Esophagus squamous epithelium (tissue), 5 donors: Measurements from ENCODE around the gene RNASE11. TPM values are rescaled to one million over a fixed set of nuclear protein-coding genes. Genes with fewer than 3 reads are reported as not detected.
"Not testable (repeated sequence)": the region's sequence is repeated elsewhere in the genome, so short reads cannot be mapped to it uniquely, and the experiment has no call there.

Source experiments
- DNase-seq: peaks from one replicate; lab custom pipeline; 2025; lab: John Stamatoyannopoulos, UW
- H3K27ac ChIP-seq, 4 donors: fragments of 200-600 bp; sonication (generic); one replicate each; pipeline ENCODE4 v1.5.1; 2016 to 2019; ENCODE audit warnings: mild to moderate bottlenecking in 1 of 4
- H3K27me3 ChIP-seq, 4 donors: fragments of 200-600 bp; sonication (generic); 1 replicate in 3 of 4; 2 replicates in 1 of 4; pipeline versions ENCODE4 v1.5.1 to v1.6.0; 2017 to 2021; ENCODE audit warnings: antibody characterized with exemption in 1 of 4
- H3K36me3 ChIP-seq, 3 donors: fragments of 200-600 bp; sonication (generic); one replicate each; pipeline ENCODE4 v1.5.1; 2016 to 2019
- H3K4me1 ChIP-seq, 3 donors: fragments of 200-600 bp; sonication (generic); one replicate each; pipeline ENCODE4 v1.5.1; 2017 to 2019
- H3K4me3 ChIP-seq, 4 donors: fragments of 200-600 bp; sonication (generic); 1 replicate in 3 of 4; 2 replicates in 1 of 4; pipeline ENCODE4 v1.5.1; 2016 to 2019; ENCODE audit warnings: mild to moderate bottlenecking in 2 of 4, moderate library complexity in 1 of 4
- H3K9me3 ChIP-seq, 3 donors: fragments of 200-600 bp; sonication (generic); one replicate each; pipeline ENCODE4 v1.5.1; 2016 to 2019
- CTCF ChIP-seq, 6 experiments: fragments of 450-650 bp in 4 of 6; fragments of 200-600 bp in 2 of 6; sonication (generic) in 2 of 6; IDR thresholded peaks; one replicate each; pipeline ENCODE4 v1.5.1; 2016 to 2019; ENCODE audit warnings: antibody characterized with exemption in 6 of 6, mild to moderate bottlenecking in 4 of 6, moderate library complexity in 4 of 6
- POLR2A ChIP-seq, 4 donors: fragments of 450-650 bp; IDR thresholded peaks; one replicate each; pipeline ENCODE4 v1.6.1; 2017; ENCODE audit warnings: antibody characterized with exemption in 4 of 4, mild to moderate bottlenecking in 4 of 4, moderate library complexity in 3 of 4
- WGBS, 2 donors: methylation state at CpG; one replicate each; pipeline ENCODE4 v1.1.5; 2018; 5-methylcytosine and 5-hydroxymethylcytosine counted together
- intact Hi-C: fragments of 100-400 bp; cut with DNase I; formaldehyde crosslinking; loops from one replicate; pipeline ENCODE4 v1.15.0; 2022
- total RNA-seq, 4 donors: library from RNA; depleted of rRNA; stranded (reverse); fragments of >200 nt; gene quantifications; one replicate each; pipeline ENCODE4 v1.1.0, GENCODE V29; 2016
- donor health status: DM: yes; HTN: yes; CAD: no.

Gene RNASE11
- total RNA-seq, 4 donors from 2014 or later, result not detected

- intact Hi-C loops, result no loop called here
- Histone ChIP-seq H3K9me3 (no peaks in the 10 kb centered on the region), H3K27ac (no peak overlapping the region), H3K36me3 (no peaks in the 10 kb centered on the region), H3K4me3 (no peak overlapping the region), H3K27me3 (peaks cover 0 to 4% (median 0%) of the 10 kb centered on the region in 4 donors), H3K4me1 (no peaks in the 10 kb centered on the region)
- no peak for TF ChIP-seq CTCF (IDR thresholded peaks at IDR 0.05)
- no peak for TF ChIP-seq POLR2A (IDR thresholded peaks at IDR 0.05)
- no peak for DNase-seq
- 54 to 66% methylated on average over 4 of the region's 4 CpGs for WGBS, 2 donors
Measured at GRCh38 chr14:20580242-20580641, 7.6 kb downstream of the RNASE11 start.

GRCh38 chr14:20578784-20579502 is 8.9 kb downstream of the RNASE11 start:
- intact Hi-C loops, result no loop called here

GRCh38 chr14:20578325-20578724 is 9.5 kb downstream of the RNASE11 start:
- WGBS, 2 donors, result 57 to 63% methylated on average over 3 of the region's 3 CpGs
- Histone ChIP-seq H3K36me3 (no peaks in the 10 kb centered on the region), H3K4me1 (no peaks in the 10 kb centered on the region), H3K27ac (no peak overlapping the region), H3K27me3 (no peaks in the 10 kb centered on the region), H3K4me3 (no peak overlapping the region), H3K9me3 (no peaks in the 10 kb centered on the region)
- intact Hi-C loops, result no loop called here
- DNase-seq, result no peak
- no peak for TF ChIP-seq POLR2A (IDR thresholded peaks at IDR 0.05)
- TF ChIP-seq CTCF (IDR thresholded peaks at IDR 0.05), result no peak

More at GRCh38 chr14:20578784-20579502, 8.9 kb downstream of the RNASE11 start:
- 67 to 69% methylated on average over 11 to 13 of the region's 14 CpGs for WGBS, 2 donors
- no peaks in the 10 kb centered on the region for H3K36me3 ChIP-seq
- H3K4me3 ChIP-seq, result no peak overlapping the region
- DNase-seq, result no peak
- no peak for TF ChIP-seq CTCF (IDR thresholded peaks at IDR 0.05)
- TF ChIP-seq POLR2A (IDR thresholded peaks at IDR 0.05), result no peak
- H3K27me3 ChIP-seq, result peaks cover 0 to 4% (median 0%) of the 10 kb centered on the region in 4 donors
- H3K4me1 ChIP-seq, result no peaks in the 10 kb centered on the region
- no peaks in the 10 kb centered on the region for H3K9me3 ChIP-seq
- H3K27ac ChIP-seq, result no peak overlapping the region

- WGBS, 2 donors, result 51 to 67% methylated on average over 4 of the region's 4 CpGs
- H3K9me3 ChIP-seq, result peaks cover 0 to 16% (median 4%) of the 10 kb centered on the region in 3 donors
- H3K4me1 ChIP-seq, result not testable (repeated sequence)
Measured at GRCh38 chr14:20572382-20572990, 15.3 kb downstream of the RNASE11 start.

GRCh38 chr14:20570720-20571119 is 17.1 kb downstream of the RNASE11 start:
- intact Hi-C loops, H3K27ac ChIP-seq, DNase-seq, H3K4me1 ChIP-seq, H3K4me3 ChIP-seq, H3K36me3 ChIP-seq, H3K27me3 ChIP-seq: not testable (repeated sequence)
- 70% methylated on average over 1 of the region's 1 CpG; no CpG with 5 or more reads in 1 of the 2 donors for WGBS, 2 donors
- H3K9me3 ChIP-seq, result peaks cover 0 to 16% (median 4%) of the 10 kb centered on the region in 3 donors

More at GRCh38 chr14:20572382-20572990, 15.3 kb downstream of the RNASE11 start:
- intact Hi-C loops, H3K27ac ChIP-seq, H3K4me3 ChIP-seq, H3K36me3 ChIP-seq, H3K27me3 ChIP-seq, DNase-seq: not testable (repeated sequence)

GRCh38 chr14:20569865-20570264 is 17.9 kb downstream of the RNASE11 start:
- H3K4me1 ChIP-seq, H3K27me3 ChIP-seq, intact Hi-C loops, H3K4me3 ChIP-seq, DNase-seq, H3K36me3 ChIP-seq, H3K27ac ChIP-seq: not testable (repeated sequence)
- peaks cover 0 to 16% (median 4%) of the 10 kb centered on the region in 3 donors for H3K9me3 ChIP-seq
- 86 to 94% methylated on average over 2 of the region's 2 CpGs for WGBS, 2 donors
